MV-4-11 (cell line): ENCODE data around the gene SAFB2.

Source experiments
- DNase-seq: peaks from one replicate; lab custom pipeline; 2025; lab: John Stamatoyannopoulos, UW

The SAFB2 gene

GRCh38 chr19:5622465-5623396 lies at the start of gene SAFB2, which contains the start of gene SAFB:
TSS of gene SAFB2 (minus strand) at chr19:5622776. CDS start at chr19:5622715, 61 bp downstream.
TSS of gene SAFB (plus strand) at chr19:5623083. CDS start at chr19:5623206, 123 bp downstream.
- DNase-seq: peak; percentile 100

DNA sequence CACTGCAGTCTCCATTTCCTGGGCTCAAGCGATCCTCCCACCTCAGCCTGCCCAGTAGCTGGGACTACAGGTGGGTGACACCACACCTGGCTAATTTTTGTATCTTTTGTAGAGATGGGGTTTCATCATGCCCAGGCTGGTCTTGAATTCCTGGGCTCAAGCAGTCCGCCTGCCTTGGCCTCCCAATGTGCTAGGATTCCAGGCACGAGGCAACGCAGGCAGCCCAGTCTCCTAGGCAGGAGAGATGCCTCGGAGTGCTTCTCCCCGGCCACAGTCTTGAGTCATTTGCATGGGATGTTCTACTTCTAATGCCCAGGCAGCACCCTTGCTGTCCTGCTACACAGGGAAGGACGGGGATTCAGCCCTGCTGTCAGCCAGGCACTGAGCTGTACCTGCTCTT lies 49.0 kb upstream of the SAFB2 start:
- no peak for DNase-seq

DNA sequence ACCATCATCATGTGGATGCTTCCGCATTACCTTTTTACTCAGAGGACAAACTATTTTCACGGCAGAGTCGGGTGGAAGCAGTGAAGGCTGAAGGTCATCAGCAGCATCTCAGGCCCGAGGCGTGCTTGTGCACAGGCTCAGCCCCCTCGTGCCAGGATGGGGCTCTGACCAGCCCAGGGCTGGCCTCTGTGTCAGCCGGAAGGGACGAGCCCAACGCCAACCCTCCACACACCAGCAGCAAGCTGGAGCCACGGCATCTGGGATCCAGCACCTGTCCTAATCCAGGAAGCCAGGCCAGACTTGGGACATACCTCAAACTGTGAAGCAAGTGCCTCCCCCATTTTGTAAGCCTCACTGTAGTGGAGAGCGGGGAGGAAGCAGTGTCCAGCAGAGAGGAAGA lies 46.6 kb upstream of the SAFB2 start:
- no peak for DNase-seq

- DNase-seq: no peak
Observed at GRCh38 chr19:5667751-5668271, 45.2 kb upstream of the SAFB2 start.

GRCh38 chr19:5666921-5667610 lies 44.5 kb upstream of the SAFB2 start:
- no peak for DNase-seq

DNA sequence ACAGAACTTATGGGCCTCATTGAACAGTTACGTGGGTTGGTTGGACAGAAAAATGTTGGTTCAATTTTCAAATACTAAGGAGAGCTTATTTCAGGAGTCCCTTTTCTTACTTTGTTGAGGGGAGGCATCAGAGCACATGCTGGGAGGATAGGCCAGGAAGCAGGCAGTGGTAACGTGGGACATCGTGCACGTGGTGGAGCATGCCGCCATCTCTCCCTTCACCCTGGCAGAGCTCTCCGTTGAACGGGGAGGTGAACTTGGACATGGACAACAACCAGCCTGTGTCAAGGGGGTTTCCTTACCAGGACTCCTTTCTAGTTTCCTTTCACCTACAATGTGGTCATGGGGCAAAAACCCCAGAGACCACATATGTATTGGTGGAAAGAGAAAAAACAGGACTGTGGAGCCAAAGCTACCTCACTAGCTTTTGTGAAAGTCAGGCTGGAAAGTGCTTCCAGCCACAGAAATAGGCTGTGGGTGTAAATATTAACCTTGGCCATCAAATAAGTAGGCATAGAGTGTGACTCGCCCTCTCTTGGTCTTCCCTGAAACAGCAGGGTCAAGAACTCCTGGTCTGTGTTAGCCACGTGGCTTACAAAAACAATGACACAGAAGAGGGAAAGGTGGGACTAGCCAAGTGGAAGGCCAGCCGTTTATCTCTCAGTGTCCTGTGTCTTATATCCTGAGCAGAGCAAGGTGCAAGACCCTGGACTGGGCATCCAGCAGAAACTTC lies 43.4 kb upstream of the SAFB2 start:
- no peak for DNase-seq

DNA sequence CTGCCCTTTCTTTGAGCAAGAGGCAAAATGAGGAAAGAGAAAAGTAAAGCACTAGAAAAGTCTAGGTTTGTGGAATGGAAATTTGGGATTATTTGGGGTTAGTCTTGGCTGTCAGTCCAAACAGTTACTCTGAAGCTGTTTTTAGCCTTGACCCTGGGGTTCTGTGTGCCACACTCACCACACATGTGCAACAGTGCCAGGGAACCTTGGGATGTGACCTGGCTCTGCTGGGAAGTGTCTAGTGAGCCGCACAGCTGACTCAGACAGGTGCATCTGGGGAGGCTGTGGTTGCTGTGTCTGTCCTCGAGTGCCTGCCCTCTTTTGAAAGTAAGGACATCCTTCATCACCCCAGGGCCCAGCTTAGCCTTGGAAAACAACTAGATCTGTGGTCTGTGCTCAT lies 41.9 kb upstream of the SAFB2 start:
- DNase-seq: no peak

- DNase-seq: no peak
Observed at GRCh38 chr19:5663904-5664303, 41.3 kb upstream of the SAFB2 start.

GRCh38 chr19:5661483-5661882 lies 38.9 kb upstream of the SAFB2 start:
- no peak for DNase-seq

DNA sequence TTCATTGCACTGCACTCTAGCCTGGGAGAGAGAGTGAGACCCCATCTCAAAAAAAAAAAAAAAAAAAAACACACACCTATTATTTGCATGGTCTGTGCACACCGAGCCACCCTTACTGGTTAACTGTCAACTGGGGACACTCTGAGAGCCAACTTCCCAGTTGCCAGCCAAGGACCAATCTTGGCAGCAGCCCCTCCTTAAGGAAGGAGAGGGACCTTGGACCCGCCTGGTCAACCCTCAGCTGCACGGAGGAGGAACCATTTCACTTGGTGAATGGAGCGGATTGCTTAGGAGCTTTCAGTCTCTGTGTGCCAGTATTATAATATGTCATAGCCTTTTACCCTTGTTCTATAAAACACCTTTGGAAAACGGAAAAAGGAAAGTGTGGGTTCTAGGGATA lies 32.8 kb upstream of the SAFB2 start:
- no peak for DNase-seq

DNA sequence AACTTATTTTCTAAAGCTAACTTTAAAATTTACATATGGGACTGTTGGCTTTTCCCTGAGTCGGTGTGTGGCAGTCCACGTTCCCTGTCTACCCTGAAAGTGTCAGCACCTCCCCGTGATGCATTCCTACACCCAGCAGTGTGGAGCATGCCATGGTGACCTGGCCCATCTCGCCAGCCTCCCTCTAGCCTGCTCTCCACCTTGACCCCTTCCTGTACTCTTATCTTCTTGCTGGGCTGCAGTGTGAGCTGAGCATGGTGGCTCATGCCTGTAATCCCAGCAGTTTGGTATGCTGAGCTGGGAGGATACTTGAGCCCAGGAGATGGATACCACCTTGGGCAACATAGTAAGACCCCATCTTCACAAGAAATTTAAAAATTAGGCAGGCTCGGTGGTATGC lies 32.4 kb upstream of the SAFB2 start:
- no peak for DNase-seq

- no peak for DNase-seq
Observed at GRCh38 chr19:5652261-5652660, 29.7 kb upstream of the SAFB2 start.

DNA sequence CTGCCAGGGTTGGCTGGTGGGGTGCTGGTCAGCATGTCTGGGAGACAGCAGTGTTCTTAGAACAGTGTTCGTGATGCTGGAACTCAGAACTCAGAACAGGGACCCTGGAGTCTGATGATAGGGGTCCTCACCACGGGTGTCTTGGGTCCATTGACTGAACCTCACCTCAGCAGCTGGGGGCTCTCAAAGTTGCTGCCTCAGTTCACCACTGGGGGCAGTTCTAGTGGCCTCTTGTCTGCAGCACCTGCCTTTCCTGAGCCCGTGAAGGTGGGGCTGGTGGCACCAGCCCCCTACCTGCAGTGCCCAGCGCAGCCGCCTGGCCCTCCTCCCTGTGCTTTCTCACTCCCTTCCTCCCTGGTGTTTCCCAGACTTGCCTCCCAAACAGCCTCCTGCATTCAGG lies 28.8 kb upstream of the SAFB2 start:
- DNase-seq: no peak

DNA sequence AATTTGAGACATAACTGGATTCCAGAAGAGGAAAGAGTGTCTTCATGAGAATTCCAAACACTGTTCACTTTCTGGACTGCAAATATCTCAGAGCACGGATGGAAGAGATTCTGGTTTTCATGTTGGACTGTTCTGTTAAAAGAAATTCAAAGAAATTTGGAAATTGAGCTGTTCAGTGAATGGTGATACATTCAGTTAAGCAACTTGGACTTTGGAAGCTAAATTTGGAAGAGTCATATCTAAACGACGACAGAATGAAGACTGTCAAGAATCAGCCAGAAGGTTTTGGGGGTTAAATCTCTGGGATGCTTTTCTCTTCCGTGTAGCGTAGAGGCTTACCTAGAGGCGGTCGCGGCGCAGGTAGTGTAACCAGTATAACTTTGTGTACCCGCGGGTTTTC lies 25.9 kb upstream of the SAFB2 start:
- DNase-seq: no peak

- DNase-seq: no peak
Observed at GRCh38 chr19:5646703-5647102, 24.1 kb upstream of the SAFB2 start.

GRCh38 chr19:5645409-5645808 lies 22.8 kb upstream of the SAFB2 start:
- no peak for DNase-seq

- DNase-seq: peak; percentile 14
Observed at GRCh38 chr19:5644037-5644436, 21.5 kb upstream of the SAFB2 start.

- no peak for DNase-seq
Observed at GRCh38 chr19:5643060-5643459, 20.5 kb upstream of the SAFB2 start.

DNA sequence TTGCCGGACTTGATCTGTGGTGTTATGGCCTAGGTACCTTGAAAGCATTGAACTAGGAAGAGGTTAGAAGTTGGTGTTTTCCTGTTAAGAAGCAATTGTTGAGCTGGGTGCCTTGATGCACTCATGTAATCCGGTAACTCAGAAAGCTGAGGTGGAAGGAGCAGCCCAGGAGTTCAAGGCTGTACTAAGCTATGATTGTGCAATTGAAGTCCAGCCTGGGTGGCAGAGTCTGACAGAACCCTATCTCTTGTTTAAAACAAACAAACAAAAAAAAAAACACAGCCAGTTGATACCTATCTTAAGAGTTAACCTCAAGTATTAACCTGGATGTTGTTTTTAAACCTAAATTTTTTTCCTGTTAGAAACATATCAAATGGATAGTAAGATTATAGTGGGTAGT lies 19.6 kb upstream of the SAFB2 start:
- DNase-seq: no peak

DNA sequence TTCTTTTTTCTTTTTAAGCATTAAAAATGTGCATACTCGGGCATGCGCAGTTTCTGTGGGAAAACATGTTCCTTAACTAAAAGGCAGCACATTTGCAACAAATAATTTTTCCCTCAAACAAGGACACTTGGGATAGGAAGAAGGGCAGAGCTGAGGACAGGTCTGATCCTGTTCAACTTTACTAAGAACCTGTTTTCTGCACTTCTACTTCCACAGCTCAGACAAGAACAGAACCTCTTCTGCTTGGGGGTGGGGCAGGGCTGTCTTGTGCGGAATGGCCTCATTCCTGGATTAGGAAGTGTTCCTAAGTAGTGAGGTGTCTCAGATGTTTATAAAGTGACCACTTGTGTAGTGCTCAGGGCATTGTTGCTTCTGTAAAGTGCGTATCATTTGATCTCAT lies 18.6 kb upstream of the SAFB2 start:
- no peak for DNase-seq

DNA sequence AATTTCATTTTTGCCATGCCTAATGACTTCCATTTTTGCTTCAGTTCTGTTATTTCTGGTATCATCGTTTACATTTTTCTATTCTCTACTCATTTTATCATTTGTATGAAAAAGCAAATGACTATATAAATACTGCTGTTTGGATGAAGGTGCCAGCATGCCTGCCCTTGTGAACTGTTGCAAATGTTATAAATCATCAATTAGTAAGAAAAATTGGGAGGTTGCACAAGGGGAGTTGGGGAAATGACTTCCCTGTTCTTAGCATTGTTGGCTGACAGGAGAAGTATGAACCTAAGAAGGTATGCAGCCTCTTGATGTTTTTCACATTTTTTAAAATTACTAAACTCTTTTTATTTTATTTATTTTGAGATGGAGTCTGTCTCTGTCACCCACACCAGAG lies 15.4 kb upstream of the SAFB2 start:
- peak; percentile 21 for DNase-seq

DNA sequence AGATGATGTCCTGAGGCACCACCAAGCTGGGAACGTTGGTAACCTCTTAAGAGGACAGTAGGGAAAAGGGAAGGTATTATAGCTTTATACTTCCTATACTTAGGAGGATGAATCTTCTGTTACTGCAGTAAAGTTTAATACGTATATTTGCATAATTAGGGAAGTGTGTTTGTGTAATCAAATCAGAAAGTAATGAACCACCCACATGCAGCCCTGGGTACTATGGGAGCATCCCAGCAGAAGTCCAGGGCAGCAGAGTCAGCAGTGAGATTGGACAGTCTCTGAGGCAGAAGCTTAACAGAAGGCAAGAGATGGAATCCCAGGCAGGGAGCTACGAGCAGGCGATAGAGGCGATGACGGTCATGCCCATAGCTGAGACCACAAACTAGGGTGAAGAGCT lies 12.9 kb upstream of the SAFB2 start:
- DNase-seq: no peak
